Choroid plexus epithelial cell (primary cell): ENCODE results near the gene TH.
"Not testable (repeated sequence)": the region's sequence is repeated elsewhere in the genome, so short reads cannot be mapped to it uniquely, and the experiment has no call there.

ENCODE experiments used
- DNase-seq: peaks from one replicate; pipeline ENCODE4 v3.0.0-alpha.2; 2010; ENCODE audit warnings: low read depth
- H3K4me3 ChIP-seq: 2 replicates; pipeline ENCODE4 v1.5.1; 2011; ENCODE audit warnings: low read depth, mild to moderate bottlenecking, control low read depth, low read length, moderate library complexity
- CTCF ChIP-seq: conservative IDR thresholded peaks from 2 replicates; pipeline ENCODE4 v1.5.1; 2011; ENCODE audit warnings: low read depth, mild to moderate bottlenecking, control low read depth, inconsistent platforms, low read length, moderate library complexity

TH gene

DNA sequence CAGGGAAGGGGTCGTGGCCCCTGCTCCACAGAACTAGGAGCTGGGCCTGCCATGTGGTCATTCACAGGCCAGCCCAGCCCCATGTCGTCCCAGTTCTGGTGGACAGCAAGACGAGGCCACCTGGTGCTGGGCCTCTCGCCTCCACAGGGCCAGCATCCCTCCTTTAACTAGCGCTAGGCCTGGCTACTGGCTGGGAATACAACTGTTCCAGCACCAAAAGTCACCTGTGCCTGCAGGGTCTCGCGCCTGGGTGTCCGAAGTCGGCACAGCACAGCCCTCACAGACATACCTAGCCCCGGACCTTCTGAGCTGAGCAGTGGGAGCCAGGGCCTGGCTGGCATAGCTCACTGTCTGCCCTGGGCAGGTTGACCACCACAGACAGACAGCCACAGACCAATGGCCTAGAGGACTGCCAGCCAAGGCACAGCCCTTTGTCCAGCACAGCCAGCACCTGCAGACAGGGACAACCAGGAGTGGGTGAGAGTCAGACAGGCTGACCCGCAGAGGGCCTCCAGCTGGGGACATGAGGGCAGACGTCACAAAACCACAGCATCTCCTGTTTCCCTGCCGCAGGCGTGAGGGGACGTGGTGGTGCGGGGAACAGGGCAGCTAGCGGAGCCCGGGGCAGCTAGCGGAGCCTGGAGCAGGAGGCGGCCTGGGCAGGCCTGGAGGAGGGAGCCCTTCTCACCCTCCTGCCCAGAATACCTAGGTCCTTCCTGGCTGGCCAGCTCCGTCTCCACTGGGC, 27.2 kb upstream of the TH start:
- no peak for DNase-seq
- no peak overlapping the region for H3K4me3 ChIP-seq
- TF ChIP-seq CTCF: no peak

DNA sequence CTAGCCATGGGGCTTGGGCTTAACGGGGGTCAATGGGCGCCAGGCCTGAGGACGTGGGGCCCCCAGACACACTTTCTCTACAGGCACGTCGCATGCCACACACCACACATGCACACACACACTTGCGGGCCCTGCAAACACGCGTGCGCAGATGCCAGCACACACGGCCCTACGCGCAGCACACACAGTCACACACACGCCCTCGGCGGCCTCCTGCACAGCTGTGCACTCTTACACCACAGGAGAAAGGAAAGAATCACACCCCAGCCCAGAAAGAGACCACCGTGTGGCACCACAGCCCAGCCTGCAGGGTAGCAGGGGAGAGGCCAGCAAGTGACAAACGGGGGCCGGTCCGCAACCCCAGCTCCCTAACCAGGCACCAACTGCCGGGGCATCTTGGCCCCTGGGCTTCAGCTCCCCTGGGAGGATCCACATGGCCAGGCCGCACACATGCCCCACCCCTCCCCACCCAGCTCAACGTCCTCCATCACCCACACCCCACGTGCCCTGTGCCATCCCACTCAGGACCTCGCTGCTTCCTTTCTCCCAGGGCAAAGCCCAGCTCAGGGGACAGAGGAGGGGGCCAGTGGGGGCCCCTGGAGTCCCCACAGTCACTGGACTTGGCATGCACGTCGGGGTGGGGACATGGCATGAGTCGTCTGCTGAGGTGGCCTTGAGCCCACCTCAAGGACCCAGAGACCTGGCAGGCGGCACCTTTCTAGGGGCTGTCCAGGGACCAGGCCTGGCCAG, 26.3 kb upstream of the TH start:
- no peak overlapping the region for H3K4me3 ChIP-seq
- no peak for DNase-seq
- no peak for TF ChIP-seq CTCF

- DNase-seq: peak; percentile 78
- TF ChIP-seq CTCF: peak; percentile 88
- no peak overlapping the region for H3K4me3 ChIP-seq
Measured at GRCh38 chr11:2196970-2197770, 25.6 kb upstream of the TH start.

DNA sequence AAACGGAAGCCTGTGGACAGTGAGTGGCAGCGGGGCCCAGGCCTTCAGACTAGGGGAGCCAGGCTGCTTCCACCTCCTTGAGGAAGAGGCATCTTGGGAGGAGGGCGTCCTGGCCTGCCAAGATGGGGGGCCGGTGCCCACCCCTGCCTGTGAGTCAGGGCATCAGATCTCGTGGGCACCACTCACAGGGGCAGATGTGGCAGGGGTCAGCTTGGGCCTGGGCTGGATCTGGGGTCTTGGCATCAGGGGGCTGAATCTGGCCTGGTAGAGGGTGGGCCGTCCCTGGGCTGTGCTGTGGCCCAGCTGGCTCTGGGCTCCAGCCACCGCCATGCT, 24.1 kb upstream of the TH start:
- H3K4me3 ChIP-seq: no peak overlapping the region
- no peak for TF ChIP-seq CTCF
- DNase-seq: no peak

DNA sequence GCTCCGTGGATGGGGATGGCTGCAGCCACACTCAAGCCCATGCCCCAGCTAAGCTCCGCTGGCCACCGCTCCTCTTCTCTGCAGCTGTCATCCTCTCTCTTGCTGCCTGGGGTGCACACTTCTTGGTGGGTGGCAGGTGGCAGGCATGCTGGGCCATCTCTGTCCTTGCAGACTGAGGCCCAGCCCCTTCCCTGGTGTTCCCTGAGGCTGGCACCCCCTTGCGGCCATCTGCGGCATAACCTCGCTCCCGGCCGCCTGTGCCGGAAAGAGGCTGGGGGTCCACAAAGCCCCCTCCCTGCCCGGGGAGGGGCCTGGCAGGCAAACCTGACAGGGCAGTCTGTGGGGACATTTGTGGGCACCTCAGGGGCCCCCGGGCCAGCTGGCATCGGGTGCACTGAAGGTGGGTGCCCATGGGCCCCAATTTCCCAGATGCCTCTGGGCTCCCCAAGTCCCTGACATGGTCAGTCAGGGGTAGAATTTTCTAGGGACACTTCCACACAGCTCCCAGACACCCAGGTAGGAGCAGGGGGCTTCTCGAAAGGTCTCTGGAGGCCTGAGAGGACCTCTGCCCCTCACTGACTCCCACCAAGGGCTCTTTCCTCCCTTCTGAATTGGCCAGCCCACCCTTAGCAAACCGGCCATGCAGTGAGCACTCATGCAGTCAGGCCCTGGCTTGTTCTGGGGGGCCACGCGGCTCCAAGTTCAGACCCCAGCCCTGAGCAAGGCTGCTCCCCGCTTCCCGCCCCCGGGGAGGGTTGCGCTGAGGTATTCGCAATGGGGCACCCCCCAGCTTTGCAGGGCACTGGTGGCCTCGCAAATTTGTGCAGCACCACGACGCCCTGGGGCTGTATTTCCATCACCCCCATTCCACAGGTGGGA, 23.5 kb upstream of the TH start:
- TF ChIP-seq CTCF: peak; percentile 85
- no peak overlapping the region for H3K4me3 ChIP-seq
- DNase-seq: peak; percentile 34

DNA sequence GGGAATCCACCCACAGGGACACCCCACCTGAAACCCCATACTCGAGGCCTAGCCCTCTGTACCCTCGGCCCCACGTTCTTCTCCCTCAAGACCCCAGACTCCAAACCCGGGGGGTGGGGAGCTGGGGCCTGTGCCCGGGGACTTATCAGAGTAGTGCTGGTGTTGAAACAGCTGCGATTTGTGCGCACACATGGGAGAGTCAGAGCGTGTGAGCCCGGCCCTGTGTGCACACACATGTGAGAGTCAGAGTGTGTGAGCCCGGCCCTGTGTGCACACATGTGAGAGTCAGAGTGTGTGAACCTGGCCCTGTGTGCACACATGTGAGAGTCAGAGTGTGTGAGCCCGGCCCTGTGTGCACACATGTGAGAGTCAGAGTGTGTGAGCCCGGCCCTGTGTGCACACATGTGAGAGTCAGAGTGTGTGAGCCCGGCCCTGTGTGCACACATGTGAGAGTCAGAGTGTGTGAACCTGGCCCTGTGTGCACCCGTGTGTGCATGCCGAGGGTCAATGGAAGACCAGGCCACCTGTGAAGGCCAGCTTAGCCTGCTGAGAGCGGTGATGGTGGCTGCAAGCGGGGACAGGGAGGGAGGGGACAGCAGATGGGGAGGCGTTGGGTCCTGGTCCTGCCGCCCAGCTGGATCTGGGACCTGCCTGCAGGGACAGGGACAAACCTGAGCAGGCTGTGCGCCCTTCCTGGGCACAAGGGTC, 22.4 kb upstream of the TH start:
- H3K4me3 ChIP-seq, DNase-seq: not testable (repeated sequence)
